NT2/D1 (cell line): Measurements from ENCODE around the gene PTGES2.

Experiments used
- SUZ12 ChIP-seq: IDR thresholded peaks from 2 replicates; pipeline ENCODE4 v1.6.1; 2011; ENCODE audit not compliant: insufficient read length, insufficient read depth; ENCODE audit errors: extremely low read depth
- YY1 ChIP-seq: IDR thresholded peaks from 2 replicates; pipeline ENCODE4 v1.6.1; 2011; ENCODE audit not compliant: insufficient read length, insufficient read depth
- ZNF274 ChIP-seq: IDR thresholded peaks from 2 replicates; pipeline ENCODE4 v1.6.1; 2011; ENCODE audit warnings: mild to moderate bottlenecking, low read depth, low read length

DNA sequence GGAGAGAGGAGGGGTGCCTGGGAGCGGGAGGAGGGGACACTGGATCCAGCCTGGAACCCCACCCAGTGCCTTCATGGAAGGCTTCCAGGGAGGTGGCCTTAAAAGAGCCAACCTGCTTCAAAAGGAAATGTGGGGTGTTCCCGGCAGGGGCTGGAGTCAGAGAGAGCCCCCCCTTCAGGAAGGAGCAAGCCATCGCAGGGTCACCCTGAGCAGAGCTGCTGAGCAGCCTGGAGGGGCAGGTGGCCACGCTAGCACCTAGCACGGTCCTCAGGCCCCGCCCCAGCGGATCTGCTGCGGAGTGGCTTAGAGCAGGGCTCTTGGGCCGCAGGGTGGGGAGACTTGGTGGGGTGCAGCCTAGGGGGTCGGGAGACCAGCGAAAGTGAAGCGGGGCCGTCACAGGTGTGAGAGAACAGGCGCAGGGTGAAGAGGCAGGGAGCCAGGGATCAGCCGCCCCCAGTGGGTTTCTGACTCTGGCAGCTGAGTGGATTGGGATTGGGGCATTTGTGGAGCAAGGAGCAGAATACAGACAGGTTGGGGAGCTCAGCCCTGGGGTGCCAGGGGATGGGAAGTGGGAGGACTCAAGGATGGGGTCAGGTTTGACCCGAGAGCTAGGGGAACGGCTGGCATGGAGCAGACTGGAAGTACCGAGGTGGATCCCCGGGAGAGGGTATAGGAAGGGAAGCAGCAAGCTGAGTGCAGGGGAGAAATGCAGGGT, 23.2 kb upstream of the PTGES2 start:
- TF ChIP-seq ZNF274, result no peak
- no peak for TF ChIP-seq SUZ12
- no peak for TF ChIP-seq YY1
